ENCODE results near the gene FGF22.
A peak's percentile ranks its signal among the peaks of the same experiment; 100 is the strongest.

DNA sequence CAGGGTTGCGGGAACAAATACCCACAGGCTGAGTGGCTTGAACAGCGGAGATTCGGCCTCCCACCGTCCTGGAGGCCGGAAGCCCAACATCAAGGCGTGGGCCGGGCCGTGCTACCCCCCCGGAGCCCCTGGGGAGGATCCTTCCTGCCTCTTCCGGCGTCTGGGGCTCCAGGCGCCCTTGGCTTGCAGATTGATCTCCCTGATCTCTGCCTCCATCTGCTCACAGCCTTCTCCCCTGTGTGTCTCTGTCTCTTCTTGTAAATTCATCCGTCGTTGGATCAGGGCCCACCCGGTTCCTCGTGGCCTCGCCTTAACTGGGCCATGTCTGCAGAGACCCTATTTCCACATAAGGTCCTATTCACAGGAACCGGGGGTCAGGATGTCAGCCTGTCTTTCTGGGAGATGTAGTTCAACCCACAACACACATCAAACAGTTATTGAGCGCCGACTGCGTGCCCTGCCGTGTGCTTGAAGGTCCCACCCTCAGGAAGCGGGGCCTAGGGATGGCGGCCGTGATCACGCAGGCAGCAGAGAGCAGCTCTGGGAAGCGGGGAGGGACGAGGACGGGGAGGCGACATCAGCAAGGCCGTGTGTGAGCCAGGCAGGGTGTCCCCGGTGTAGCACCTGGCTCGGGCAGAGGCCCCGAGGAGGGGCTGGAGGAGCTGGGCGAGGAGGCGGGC lies 28.7 kb upstream of the FGF22 start:
- TF ChIP-seq, protein P1, sequence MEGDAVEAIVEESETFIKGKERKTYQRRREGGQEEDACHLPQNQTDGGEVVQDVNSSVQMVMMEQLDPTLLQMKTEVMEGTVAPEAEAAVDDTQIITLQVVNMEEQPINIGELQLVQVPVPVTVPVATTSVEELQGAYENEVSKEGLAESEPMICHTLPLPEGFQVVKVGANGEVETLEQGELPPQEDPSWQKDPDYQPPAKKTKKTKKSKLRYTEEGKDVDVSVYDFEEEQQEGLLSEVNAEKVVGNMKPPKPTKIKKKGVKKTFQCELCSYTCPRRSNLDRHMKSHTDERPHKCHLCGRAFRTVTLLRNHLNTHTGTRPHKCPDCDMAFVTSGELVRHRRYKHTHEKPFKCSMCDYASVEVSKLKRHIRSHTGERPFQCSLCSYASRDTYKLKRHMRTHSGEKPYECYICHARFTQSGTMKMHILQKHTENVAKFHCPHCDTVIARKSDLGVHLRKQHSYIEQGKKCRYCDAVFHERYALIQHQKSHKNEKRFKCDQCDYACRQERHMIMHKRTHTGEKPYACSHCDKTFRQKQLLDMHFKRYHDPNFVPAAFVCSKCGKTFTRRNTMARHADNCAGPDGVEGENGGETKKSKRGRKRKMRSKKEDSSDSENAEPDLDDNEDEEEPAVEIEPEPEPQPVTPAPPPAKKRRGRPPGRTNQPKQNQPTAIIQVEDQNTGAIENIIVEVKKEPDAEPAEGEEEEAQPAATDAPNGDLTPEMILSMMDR (IDR thresholded peaks at IDR 0.05) = no peak
- TF ChIP-seq POLR2A (IDR thresholded peaks at IDR 0.05) (no peak), POLR2AphosphoS5 (IDR thresholded peaks at IDR 0.05) (peak; percentile 11 to 22), EP300 (IDR thresholded peaks at IDR 0.05) (no peak)

Measured in upper lobe of left lung (tissue), 4 donors.